Small intestine (tissue), 7 donors: ENCODE results near the gene CST9. TPM values are rescaled to one million over a fixed set of nuclear protein-coding genes. Genes with fewer than 3 reads are reported as not detected.

Source experiments
- DNase-seq, 2 donors: peaks; one replicate each; pipeline versions ENCODE4 v3.0.0 to v3.0.0-alpha.2; 2013
- FAIRE-seq: peaks from 2 replicates; lab custom pipeline; 2012; peaks lifted over from hg19 to GRCh38; lab: Jason Lieb, UNC
- H3K27ac ChIP-seq, 3 donors: one replicate each; pipeline ENCODE4 v1.5.1; 2013; ENCODE audit warnings: low read length in 2 of 3, mild to moderate bottlenecking in 2 of 3, control low read depth in 1 of 3, inconsistent platforms in 1 of 3, low read depth in 1 of 3, moderate library complexity in 1 of 3
- H3K27me3 ChIP-seq, 3 donors: one replicate each; pipeline ENCODE4 v1.6.1; 2013; ENCODE audit warnings: low read length in 3 of 3, inconsistent platforms in 1 of 3; ENCODE audit not compliant: control insufficient read depth in 3 of 3, insufficient read depth in 3 of 3
- H3K36me3 ChIP-seq, 3 donors: one replicate each; pipeline ENCODE4 v1.6.1; 2013; ENCODE audit warnings: low read length in 3 of 3, inconsistent platforms in 1 of 3, low read depth in 1 of 3, mild to moderate bottlenecking in 1 of 3, moderate library complexity in 1 of 3; ENCODE audit not compliant: control insufficient read depth in 3 of 3, insufficient read depth in 2 of 3
- H3K4me1 ChIP-seq, 3 donors: one replicate each; pipeline ENCODE4 v1.6.1; 2013; ENCODE audit warnings: low read length in 2 of 3, inconsistent platforms in 1 of 3, low read depth in 1 of 3, mild to moderate bottlenecking in 1 of 3, moderate library complexity in 1 of 3; ENCODE audit not compliant: control insufficient read depth in 3 of 3, insufficient read depth in 2 of 3
- H3K4me3 ChIP-seq, 3 donors: one replicate each; pipeline ENCODE4 v1.5.1; 2013; ENCODE audit warnings: low read length in 3 of 3, control low read depth in 1 of 3, inconsistent platforms in 1 of 3, low read depth in 1 of 3, mild to moderate bottlenecking in 1 of 3, moderate library complexity in 1 of 3
- H3K9me3 ChIP-seq, 2 donors: one replicate each; pipeline ENCODE4 v1.6.1; 2013; ENCODE audit warnings: low read depth in 1 of 2, low read length in 1 of 2; ENCODE audit not compliant: control insufficient read depth in 2 of 2, insufficient read depth in 1 of 2
- WGBS, 3 donors: extraction: QIAGEN DNeasy Blood & Tissue Kit; methylation state at CpG; one replicate each; pipeline ENCODE4 v1.1.7; 2013; 5-methylcytosine and 5-hydroxymethylcytosine counted together
- polyA plus RNA-seq, 4 donors: library from polyadenylated mRNA; stranded (reverse) in 3 of 4; unstranded in 1 of 4; fragments of 200-250 nt in 3 of 4; fragments of 120-200 nt in 1 of 4; gene quantifications; one replicate each; pipeline versions ENCODE4 v1.2.1 to v1.2.3, GENCODE V29; 2013
- donor health status: healthy with polysubstance abuse.
- donor health status: control.
- donor health status: control.
- donor health status: Bipolar disorder and iron deficiency.
- donor health status: healthy.

The CST9 gene
- polyA plus RNA-seq, 4 donors: not detected

- WGBS, 3 donors: 76 to 82% (median 77%) methylated on average over 11 of the region's 11 CpGs
- no peak overlapping the region for H3K27ac ChIP-seq
- peaks cover 3 to 5% (median 3%) of the 10 kb centered on the region in 3 donors for H3K4me1 ChIP-seq
- H3K9me3 ChIP-seq: peaks cover 0 to 7% of the 10 kb centered on the region in 2 donors
- H3K36me3 ChIP-seq: peaks cover 0 to 5% (median 0%) of the 10 kb centered on the region in 3 donors
- no peaks in the 10 kb centered on the region for H3K27me3 ChIP-seq
- FAIRE-seq (no peak), DNase-seq (no peak)
- no peak overlapping the region for H3K4me3 ChIP-seq
Measured at GRCh38 chr20:23640671-23641667, 35.3 kb upstream of the CST9 start.

DNA sequence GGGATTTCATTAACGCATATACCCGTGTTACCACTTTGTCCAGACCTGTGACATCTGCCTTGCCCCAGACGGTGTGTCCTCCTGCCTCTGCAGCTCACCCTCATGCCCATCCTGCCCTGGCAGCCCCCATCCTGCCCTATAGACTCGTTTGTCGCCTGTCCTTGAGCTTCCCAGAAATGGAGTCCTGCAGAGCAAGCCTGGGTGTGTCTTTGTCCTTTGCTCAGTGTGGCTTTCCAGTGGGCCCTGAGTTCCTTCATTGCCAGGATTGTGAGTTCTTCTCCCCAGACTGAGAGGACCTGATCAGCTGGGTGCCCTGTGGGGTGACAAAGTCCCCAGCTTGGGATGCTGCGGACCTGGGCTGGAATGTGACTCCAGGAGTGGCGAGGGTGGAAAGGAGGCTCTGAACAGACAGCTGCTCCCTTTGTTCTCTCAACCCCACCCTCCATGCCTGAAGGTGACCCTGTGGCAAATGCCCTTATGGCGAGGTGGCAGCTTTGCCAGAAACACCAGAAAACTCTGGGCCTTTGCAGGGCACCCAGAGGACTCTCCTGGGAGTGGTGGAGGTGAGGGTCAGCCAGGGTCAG is 34.4 kb upstream of the CST9 start:
- FAIRE-seq (no peak), DNase-seq (peak in 1 of 2 donors; percentile 40)
- H3K4me3 ChIP-seq: no peak overlapping the region
- H3K9me3 ChIP-seq: peaks cover 0 to 7% of the 10 kb centered on the region in 2 donors
- peaks cover 0 to 10% (median 0%) of the 10 kb centered on the region in 3 donors for H3K36me3 ChIP-seq
- no peak overlapping the region for H3K27ac ChIP-seq
- WGBS, 3 donors: 52 to 78% (median 64%) methylated on average over 8 of the region's 8 CpGs
- peaks cover 3 to 10% (median 5%) of the 10 kb centered on the region in 3 donors for H3K4me1 ChIP-seq
- no peaks in the 10 kb centered on the region for H3K27me3 ChIP-seq

DNA sequence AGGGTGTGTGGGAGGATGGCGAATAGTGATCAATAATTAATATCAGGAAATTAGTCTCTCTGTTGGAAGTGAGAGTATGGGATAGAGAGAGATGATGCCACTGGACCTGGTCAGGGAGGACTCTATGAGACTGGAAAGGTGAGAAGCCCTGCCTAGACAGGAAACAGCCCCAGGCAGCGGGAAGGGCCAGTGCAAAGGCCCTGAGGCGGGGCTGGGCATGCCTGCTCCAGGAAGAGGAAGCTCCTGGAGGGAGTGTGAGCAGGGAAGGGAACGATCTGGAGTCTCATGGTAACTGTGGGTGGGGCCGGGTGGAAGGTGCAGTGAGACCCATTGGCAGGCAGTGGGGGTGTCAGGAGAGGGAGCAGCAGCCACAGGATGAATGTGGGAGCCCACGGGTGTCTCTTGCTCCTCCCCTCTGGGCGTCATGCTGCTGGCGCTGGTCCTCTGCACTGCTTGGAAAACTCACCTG is 33.8 kb upstream of the CST9 start:
- 51 to 72% (median 72%) methylated on average over 7 to 8 of the region's 8 CpGs for WGBS, 3 donors
- FAIRE-seq: no peak
- peak in 1 of 2 donors; percentile 75 for DNase-seq

GRCh38 chr20:23638309-23638708 is 32.6 kb upstream of the CST9 start:
- H3K4me3 ChIP-seq: no peak overlapping the region
- peaks cover 0 to 7% of the 10 kb centered on the region in 2 donors for H3K9me3 ChIP-seq
- DNase-seq (no peak), FAIRE-seq (no peak)
- H3K4me1 ChIP-seq: peaks cover 3 to 10% (median 5%) of the 10 kb centered on the region in 3 donors
- H3K36me3 ChIP-seq: peaks cover 0 to 26% (median 11%) of the 10 kb centered on the region in 3 donors
- H3K27ac ChIP-seq: no peak overlapping the region
- H3K27me3 ChIP-seq: no peaks in the 10 kb centered on the region
- WGBS, 3 donors: 62 to 72% (median 70%) methylated on average over 9 of the region's 9 CpGs

More for the DNA sequence above, 33.8 kb upstream of the CST9 start:
- Histone ChIP-seq H3K4me1 (peaks cover 3 to 10% (median 5%) of the 10 kb centered on the region in 3 donors), H3K36me3 (peaks cover 0 to 14% (median 0%) of the 10 kb centered on the region in 3 donors), H3K4me3 (no peak overlapping the region), H3K9me3 (peaks cover 0 to 7% of the 10 kb centered on the region in 2 donors), H3K27me3 (no peaks in the 10 kb centered on the region), H3K27ac (peak overlapping the region in 1 of 3 donors; percentile 60)

GRCh38 chr20:23637282-23638221 is 31.8 kb upstream of the CST9 start, which contains the start of gene CST3:
Gene CST3, minus strand, starts transcription at chr20:23637955. Its CDS starts 93 bp downstream, at chr20:23637862.
- Histone ChIP-seq H3K27me3 (no peaks in the 10 kb centered on the region), H3K4me3 (peak within 1 kb of the TSS; percentile 78 to 83 (median 80)), H3K9me3 (peaks cover 0 to 7% of the 10 kb centered on the region in 2 donors), H3K4me1 (peaks cover 3 to 10% (median 5%) of the 10 kb centered on the region in 3 donors), H3K36me3 (peaks cover 0 to 33% (median 13%) of the 10 kb centered on the region in 3 donors), H3K27ac (peak within 1 kb of the TSS; percentile 66 to 98 (median 97))
- peak; percentile 91 to 94 for DNase-seq
- WGBS, 3 donors: 1 to 2% (median 1%) methylated on average over 43 to 92 of the region's 92 CpGs
- no peak for FAIRE-seq

GRCh38 chr20:23636908-23637281 is 31.2 kb upstream of the CST9 start:
- Histone ChIP-seq H3K4me1 (peaks cover 3 to 10% (median 5%) of the 10 kb centered on the region in 3 donors), H3K9me3 (peaks cover 0 to 7% of the 10 kb centered on the region in 2 donors), H3K36me3 (peaks cover 0 to 40% (median 13%) of the 10 kb centered on the region in 3 donors), H3K27ac (peak overlapping the region; percentile 66 to 98 (median 97)), H3K27me3 (no peaks in the 10 kb centered on the region), H3K4me3 (peak overlapping the region; percentile 78 to 83 (median 80))
- WGBS, 3 donors: 9 to 21% (median 17%) methylated on average over 4 of the region's 4 CpGs
- FAIRE-seq (no peak), DNase-seq (no peak)

DNA sequence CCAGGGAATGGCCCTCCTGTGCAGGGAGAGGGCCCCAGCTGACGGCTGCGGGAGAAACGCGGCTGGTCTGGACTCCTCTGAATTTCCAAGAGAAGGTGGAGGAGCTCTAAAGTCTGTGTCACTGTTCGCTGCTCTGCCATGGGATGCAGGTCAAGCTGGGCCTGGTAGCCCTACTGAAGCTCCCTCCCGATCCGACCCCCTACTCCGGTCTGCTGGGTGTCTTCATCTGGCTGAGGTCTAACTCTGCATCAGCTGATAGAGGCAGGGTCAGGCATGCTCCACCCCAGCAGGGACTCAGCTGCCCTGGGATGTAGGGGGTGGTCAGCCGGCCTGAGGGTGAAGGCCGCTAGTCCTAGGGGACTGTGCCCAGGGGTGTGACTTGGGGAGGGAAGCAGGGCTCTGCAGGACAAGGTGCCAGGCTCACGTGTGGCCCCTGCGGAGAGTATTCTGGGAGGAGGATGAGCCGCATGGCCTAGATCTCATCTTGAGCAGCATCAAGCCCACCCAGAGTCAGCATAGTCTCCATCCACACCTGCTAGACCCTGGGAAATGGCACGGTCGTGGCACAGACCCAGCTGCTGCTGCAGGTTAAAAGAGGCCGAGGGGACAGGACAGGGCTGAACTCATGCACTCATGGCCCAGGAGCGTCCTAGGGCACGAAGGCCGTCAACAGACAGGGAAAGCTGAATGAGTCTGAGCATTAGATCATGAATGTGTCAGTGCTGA is 30.6 kb upstream of the CST9 start:
- Histone ChIP-seq H3K36me3 (peaks cover 0 to 44% (median 13%) of the 10 kb centered on the region in 3 donors), H3K4me3 (peak overlapping the region in 2 of 3 donors; percentile 78 to 83), H3K9me3 (peaks cover 0 to 7% of the 10 kb centered on the region in 2 donors), H3K4me1 (peaks cover 3 to 10% (median 5%) of the 10 kb centered on the region in 3 donors), H3K27ac (peak overlapping the region in 1 of 3 donors; percentile 98), H3K27me3 (no peaks in the 10 kb centered on the region)
- 44 to 68% (median 49%) methylated on average over 19 of the region's 19 CpGs for WGBS, 3 donors
- FAIRE-seq (no peak), DNase-seq (no peak)
